Transverse colon (tissue), 4 donors: ENCODE measurements around the gene ASB10.

Experiments used
- EP300 ChIP-seq: sonication (generic); formaldehyde crosslinking; IDR thresholded peaks from one replicate; pipeline ENCODE4 v1.6.1; 2017; ENCODE audit warnings: antibody characterized with exemption, low read depth
- POLR2A ChIP-seq: fragments of 450-650 bp; IDR thresholded peaks from one replicate; pipeline ENCODE4 v1.6.1; 2016; ENCODE audit warnings: antibody characterized with exemption, mild to moderate bottlenecking, moderate library complexity
- POLR2AphosphoS5 ChIP-seq, 3 donors: sonication (generic); formaldehyde crosslinking; IDR thresholded peaks; one replicate each; pipeline ENCODE4 v1.6.1; 2016; ENCODE audit warnings: antibody characterized with exemption in 3 of 3
- TF ChIP-seq, protein P1 (sequence below), 5 experiments: fragments of 200-600 bp in 3 of 5; fragments of 450-650 bp in 2 of 5; sonication (generic) in 3 of 5; IDR thresholded peaks; 1 replicate in 2 of 5; 2 replicates in 3 of 5; pipeline ENCODE4 v1.5.1; 2016 to 2017; ENCODE audit warnings: antibody characterized with exemption in 5 of 5, inconsistent platforms in 3 of 5, mild to moderate bottlenecking in 2 of 5, moderate library complexity in 1 of 5

DNA sequence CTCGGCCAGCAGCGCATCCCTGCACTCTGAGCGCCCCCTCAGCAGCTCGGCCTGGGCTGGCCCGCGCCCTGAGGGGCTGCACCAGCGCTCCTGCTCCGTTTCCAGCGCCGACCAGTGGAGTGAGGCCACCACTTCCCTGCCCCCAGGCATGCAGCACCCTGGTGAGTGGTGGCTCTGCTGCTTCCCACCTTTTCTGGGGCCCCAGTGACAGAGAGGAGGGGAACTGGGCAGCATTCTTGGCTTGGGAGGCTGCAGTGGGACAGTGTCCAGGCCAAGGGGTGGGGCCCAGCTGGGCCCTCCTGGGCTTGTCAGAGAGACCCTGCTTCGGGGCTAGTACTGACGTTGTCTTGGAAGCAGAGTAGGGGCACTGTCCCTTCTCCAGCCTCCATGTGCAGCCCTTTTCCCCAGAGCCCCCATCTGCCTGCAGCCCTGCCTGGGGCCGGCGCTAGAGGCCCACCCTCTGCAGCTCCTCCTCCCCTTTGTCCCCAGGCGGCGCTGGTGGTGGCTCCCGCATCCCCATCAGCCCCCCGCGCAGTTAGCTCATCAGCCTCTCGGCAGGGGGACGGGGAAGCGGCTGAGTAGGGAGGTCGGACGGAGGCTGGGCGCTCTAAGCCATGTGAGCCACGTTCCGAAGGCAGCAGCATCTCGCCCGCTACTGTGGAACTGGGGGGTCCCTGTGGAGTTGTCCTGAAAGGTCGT, 48.7 kb downstream of the ASB10 start:
- TF ChIP-seq, protein P1, sequence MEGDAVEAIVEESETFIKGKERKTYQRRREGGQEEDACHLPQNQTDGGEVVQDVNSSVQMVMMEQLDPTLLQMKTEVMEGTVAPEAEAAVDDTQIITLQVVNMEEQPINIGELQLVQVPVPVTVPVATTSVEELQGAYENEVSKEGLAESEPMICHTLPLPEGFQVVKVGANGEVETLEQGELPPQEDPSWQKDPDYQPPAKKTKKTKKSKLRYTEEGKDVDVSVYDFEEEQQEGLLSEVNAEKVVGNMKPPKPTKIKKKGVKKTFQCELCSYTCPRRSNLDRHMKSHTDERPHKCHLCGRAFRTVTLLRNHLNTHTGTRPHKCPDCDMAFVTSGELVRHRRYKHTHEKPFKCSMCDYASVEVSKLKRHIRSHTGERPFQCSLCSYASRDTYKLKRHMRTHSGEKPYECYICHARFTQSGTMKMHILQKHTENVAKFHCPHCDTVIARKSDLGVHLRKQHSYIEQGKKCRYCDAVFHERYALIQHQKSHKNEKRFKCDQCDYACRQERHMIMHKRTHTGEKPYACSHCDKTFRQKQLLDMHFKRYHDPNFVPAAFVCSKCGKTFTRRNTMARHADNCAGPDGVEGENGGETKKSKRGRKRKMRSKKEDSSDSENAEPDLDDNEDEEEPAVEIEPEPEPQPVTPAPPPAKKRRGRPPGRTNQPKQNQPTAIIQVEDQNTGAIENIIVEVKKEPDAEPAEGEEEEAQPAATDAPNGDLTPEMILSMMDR (IDR thresholded peaks at IDR 0.05): no peak
- no peak for TF ChIP-seq EP300
- no peak for TF ChIP-seq POLR2A
- TF ChIP-seq POLR2AphosphoS5 (IDR thresholded peaks at IDR 0.05): no peak
